ENCODE data around the gene GBX2.

Gene GBX2

GRCh38 chr2:236166796-236167296, 1.3 kb downstream of the GBX2 start:
- DNase-seq: no peak

- no peak for DNase-seq
These were observed 2.1 kb downstream of the GBX2 start for GRCh38 chr2:236165842-236166795.

- no peak for DNase-seq
These were observed 3.0 kb downstream of the GBX2 start for GRCh38 chr2:236164925-236165841.

- no peak for DNase-seq
These were observed 3.8 kb downstream of the GBX2 start for GRCh38 chr2:236164201-236164924.

- DNase-seq: no peak
These were observed 4.5 kb downstream of the GBX2 start for GRCh38 chr2:236163471-236164200.

GRCh38 chr2:236162882-236163470, 5.2 kb downstream of the GBX2 start:
- no peak for DNase-seq

GRCh38 chr2:236162031-236162845, 5.9 kb downstream of the GBX2 start:
- DNase-seq: no peak

GRCh38 chr2:236161531-236161930, 6.7 kb downstream of the GBX2 start:
- DNase-seq: no peak

- DNase-seq: no peak
These were observed 7.1 kb downstream of the GBX2 start for GRCh38 chr2:236161082-236161462.

GRCh38 chr2:236160366-236161081, 7.7 kb downstream of the GBX2 start:
- no peak for DNase-seq

GRCh38 chr2:236159778-236160170, 8.4 kb downstream of the GBX2 start:
- no peak for DNase-seq

- DNase-seq: no peak
These were observed 9.0 kb downstream of the GBX2 start for GRCh38 chr2:236158969-236159777.

- DNase-seq: no peak
These were observed 10.2 kb downstream of the GBX2 start for GRCh38 chr2:236157815-236158498.

GRCh38 chr2:236157366-236157765, 10.8 kb downstream of the GBX2 start:
- no peak for DNase-seq

- no peak for DNase-seq
These were observed 11.4 kb downstream of the GBX2 start for GRCh38 chr2:236156860-236157194.

GRCh38 chr2:236156095-236156859, 11.9 kb downstream of the GBX2 start:
- no peak for DNase-seq

- DNase-seq: no peak
These were observed 12.8 kb downstream of the GBX2 start for GRCh38 chr2:236155406-236155805.

- DNase-seq: no peak
These were observed 21.8 kb downstream of the GBX2 start for GRCh38 chr2:236146436-236146835.

Data from right forelimb (tissue), 1 donor.